A549 (cell line): ENCODE data around the gene TMEM9.

ENCODE experiments used
- CEBPB ChIP-seq, 2 experiments: fragments of >200 bp in 1 of 2; sonication (Bioruptor Twin) in 1 of 2; formaldehyde crosslinking in 1 of 2; IDR thresholded peaks; 2 replicates each; pipeline ENCODE4 v1.6.1; 2012 to 2016
- EP300 ChIP-seq, 2 experiments: fragments of >200 bp; sonication (Bioruptor Twin); formaldehyde crosslinking; IDR thresholded peaks; 2 replicates in 1 of 2; 3 replicates in 1 of 2; pipeline ENCODE4 v1.6.1; 2016 to 2017
- ESRRA ChIP-seq: fragments of 150-350 bp; IDR thresholded peaks from 2 replicates; pipeline ENCODE4 v1.6.1; 2014; ENCODE audit warnings: mild to moderate bottlenecking, low read length, borderline replicate concordance
- HOXB13 ChIP-seq: fragments of 250-450 bp; sonication (Bioruptor Pico); IDR thresholded peaks from 2 replicates; pipeline ENCODE4 v1.5.0; 2020; ENCODE audit warnings: low read depth, mild to moderate bottlenecking, moderate library complexity
- TF ChIP-seq, protein P1 (sequence below): fragments of >200 bp; sonication (Bioruptor Twin); formaldehyde crosslinking; IDR thresholded peaks from 3 replicates; pipeline ENCODE4 v1.5.1; 2016

DNA sequence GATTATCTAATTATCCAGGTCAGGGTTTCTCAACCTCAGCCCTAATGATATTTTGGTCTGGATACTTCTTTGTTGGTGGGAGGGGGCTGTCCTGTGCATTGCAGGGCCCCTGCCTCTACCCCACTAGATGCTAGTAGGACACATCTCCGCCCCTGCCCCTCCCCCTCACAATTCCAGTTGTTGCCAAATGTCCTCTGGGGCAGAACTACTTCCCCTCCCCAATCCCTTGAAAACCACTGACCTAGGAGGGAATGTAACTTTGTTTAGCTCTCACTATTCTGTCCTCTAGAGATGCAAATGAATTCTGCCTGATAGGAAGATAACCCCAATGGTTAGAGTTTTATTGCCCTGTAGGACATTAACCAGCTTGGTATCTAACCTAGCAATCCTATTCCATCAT, 50.1 kb downstream of the TMEM9 start:
- no peak for TF ChIP-seq CEBPB (IDR thresholded peaks at IDR 0.05)
- TF ChIP-seq EP300 (IDR thresholded peaks at IDR 0.05): no peak
- TF ChIP-seq, protein P1, sequence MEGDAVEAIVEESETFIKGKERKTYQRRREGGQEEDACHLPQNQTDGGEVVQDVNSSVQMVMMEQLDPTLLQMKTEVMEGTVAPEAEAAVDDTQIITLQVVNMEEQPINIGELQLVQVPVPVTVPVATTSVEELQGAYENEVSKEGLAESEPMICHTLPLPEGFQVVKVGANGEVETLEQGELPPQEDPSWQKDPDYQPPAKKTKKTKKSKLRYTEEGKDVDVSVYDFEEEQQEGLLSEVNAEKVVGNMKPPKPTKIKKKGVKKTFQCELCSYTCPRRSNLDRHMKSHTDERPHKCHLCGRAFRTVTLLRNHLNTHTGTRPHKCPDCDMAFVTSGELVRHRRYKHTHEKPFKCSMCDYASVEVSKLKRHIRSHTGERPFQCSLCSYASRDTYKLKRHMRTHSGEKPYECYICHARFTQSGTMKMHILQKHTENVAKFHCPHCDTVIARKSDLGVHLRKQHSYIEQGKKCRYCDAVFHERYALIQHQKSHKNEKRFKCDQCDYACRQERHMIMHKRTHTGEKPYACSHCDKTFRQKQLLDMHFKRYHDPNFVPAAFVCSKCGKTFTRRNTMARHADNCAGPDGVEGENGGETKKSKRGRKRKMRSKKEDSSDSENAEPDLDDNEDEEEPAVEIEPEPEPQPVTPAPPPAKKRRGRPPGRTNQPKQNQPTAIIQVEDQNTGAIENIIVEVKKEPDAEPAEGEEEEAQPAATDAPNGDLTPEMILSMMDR: no peak
- TF ChIP-seq HOXB13 (CRISPR knock-in tag): no peak
- no peak for TF ChIP-seq ESRRA
